ENCODE measurements around the gene SLC7A9. TPM values are rescaled to one million over a fixed set of nuclear protein-coding genes. Genes with fewer than 3 reads are reported as not detected.
"Not testable (repeated sequence)": the region's sequence is repeated elsewhere in the genome, so short reads cannot be mapped to it uniquely, and the experiment has no call there.

The SLC7A9 gene
- polyA plus RNA-seq, 10 donors: 0.12 to 0.72 (median 0.60) TPM

DNA sequence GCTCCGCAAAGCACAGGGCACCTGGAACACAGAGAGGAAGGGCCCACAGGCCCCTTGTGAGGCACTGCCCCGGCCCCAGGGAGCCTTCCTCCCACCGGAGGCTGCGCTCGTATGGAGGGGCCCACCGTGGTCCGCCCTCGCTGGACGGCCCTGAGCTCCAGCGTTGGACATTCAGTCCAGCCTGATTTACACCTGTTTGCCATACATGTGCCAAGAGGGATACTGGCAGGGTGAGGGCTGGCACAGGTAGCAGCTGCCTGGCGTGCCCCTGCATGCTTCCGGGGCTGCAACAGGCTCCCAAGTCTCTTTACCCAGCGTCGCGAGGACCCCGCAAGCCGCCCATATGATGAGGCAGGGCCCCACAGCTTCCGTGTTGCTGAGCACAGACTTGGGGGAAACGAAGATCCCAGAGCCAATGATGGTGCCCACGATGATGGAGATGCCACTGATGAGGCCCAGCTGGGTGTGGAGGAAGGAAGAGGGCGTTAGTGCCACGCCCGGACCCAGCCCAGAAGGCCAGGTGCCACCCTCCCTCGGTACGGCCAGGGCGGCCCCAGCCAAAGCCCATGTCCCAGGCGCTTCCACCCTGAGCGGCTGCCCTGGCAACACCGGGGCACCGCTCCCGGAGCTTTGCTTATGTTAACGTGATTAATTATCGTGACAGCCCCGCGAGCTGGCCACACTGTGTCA, 5.1 kb downstream of the SLC7A9 start:
- no peak for DNase-seq

DNA sequence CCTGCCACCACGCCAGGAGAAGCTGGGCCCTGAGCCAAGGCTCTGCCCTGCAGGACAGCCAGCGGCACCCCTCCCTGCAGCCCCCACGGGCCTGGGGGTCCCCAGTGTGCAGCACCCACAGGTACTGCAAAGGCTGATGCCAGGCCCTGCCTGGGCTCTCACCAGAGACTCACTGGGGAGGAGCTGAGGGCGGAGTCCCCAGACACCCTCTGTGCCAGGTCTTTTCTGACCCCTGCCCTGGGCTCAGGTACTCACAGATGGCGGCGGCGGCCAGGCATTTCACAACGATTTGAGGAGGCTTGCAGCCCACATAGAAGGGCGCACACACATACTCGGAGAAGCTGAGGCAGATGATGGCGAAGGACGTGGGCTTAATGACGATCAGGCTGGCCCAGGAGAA, 5.7 kb downstream of the SLC7A9 start:
- no peak for DNase-seq

DNA sequence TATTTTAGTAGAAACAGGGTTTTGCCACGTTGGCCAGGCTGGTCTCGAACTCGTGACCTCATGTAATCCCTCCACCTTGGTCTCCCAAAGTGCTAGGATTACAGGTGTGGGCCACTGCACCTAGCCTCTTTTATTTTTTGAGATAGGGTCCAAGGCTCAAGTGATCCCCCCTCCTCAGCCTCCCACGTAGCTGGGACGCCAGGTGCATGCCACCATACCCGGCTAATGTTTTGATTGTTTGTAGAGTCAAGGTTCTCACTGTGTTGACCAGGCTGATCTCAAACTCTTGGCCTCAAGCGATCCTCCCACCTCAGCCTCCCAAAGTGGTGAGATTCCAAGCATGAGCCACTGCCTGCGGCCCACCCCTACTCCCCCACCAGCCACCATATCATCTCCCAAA, 6.3 kb downstream of the SLC7A9 start:
- no peak for DNase-seq

DNA sequence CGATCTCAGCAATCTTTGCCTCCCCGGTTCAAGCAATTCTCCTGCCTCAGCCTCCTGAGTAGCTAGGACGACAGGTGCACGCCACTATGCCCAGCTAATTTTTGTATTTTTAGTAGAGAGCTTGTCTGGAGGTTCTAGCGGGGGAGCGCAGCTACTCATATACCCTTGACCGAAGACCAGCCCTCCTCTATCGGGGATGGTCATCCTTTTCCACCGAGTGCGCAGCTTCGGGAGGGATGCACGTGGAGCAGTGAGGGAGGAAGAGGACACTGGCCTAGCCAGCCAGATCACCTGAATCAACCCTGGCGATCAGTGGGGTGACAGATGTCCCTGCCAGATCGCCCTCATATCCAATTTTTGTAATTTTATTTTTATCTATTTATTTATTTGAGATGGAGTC, 6.8 kb downstream of the SLC7A9 start:
- DNase-seq: no peak

DNA sequence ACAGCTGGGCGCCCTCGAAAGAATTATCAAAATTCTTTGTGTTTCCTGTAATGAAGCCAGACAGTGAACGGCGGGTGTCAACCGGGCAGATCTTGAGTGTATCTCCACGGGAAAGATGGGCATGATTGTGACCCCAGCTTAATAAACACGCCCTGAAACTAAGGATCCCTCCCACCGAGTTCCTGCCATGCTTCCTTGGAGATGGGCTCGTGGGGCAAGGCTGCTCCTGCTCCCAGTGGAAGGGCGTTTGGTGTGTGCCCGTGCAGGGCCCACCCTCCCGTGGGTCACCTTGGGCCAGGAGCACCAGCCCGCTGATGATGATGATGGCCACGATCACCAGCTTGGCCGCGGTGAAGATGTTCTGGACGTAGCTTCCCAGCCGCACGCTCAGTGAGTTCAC, 7.4 kb downstream of the SLC7A9 start:
- DNase-seq: no peak

DNA sequence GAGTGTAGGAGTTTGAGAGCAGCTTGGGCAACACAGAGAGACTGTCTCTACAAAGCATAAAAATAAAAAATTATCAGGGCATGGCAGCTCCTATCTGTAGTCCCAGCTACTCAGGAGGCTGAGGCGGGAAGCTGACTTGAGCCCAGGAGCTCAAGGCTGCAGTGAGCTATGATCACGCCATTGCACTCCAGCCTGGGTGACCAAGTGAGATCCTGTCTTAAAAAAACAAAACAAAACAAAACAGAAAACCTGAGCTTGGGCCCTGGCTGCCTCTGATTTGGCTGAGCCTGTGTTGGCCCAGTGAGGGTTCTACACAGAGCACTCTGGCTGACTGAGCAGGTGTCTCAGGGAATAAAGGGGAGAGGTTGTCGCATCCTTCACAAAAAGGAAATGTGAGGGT, 8.0 kb downstream of the SLC7A9 start:
- DNase-seq: no peak

DNA sequence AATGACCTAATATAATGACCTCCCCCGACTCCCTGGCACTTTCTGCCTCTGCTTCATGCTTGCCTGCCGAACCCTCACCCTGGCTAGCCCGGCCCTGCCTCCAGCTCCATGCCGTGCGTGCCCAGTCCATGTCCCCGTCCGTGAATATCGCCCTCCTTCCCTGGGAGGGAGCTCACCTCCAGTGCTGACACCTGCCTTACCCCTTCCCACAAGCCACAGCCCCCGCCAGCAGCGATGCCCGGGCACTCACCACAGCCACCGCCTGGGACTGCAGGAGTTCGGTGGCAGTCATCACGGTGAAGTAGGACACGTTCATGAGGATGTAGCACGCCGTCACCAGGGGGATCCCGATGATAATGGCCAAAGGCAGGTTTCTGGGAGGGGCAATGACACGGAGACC, 10.0 kb downstream of the SLC7A9 start:
- DNase-seq: no peak

DNA sequence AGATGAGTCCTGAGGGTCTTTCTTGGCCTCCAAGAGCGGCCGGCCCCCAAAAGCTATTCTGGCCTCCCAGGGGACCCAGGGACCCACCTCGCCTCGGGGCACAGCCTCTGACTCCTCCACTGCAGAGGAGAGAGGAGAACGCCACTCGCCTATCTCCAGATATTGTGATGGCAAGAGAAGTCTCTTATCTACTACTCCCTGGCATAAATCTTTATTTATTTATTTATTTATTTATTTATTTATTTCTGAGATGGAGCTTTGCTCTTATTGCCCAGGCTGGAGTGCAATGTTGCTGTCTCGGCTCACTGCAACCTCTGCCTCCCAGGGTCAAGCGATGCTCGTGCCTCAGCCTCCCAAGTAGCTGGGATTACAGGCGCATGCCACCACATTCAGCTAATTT, 11.0 kb downstream of the SLC7A9 start:
- no peak for DNase-seq

DNA sequence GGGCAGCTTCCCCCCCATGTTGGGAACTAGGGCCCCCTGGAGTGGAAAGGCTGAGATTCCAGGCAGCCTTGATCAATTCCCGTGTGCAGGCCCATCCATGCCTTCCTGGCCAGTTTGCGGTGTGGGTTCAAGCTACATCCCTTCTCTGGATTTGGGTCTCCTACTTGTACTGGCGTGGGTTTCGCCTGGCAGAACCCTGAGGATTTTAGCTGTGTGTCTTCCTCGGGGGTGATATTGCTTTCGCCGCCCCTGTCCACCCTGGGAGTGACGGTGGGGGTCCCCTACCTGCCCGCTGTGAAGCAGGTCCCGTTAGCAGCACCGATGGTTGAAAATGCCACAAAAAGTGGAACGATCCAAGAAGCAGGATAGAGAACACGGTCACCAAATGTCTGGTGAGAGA, 11.4 kb downstream of the SLC7A9 start:
- DNase-seq: no peak

DNA sequence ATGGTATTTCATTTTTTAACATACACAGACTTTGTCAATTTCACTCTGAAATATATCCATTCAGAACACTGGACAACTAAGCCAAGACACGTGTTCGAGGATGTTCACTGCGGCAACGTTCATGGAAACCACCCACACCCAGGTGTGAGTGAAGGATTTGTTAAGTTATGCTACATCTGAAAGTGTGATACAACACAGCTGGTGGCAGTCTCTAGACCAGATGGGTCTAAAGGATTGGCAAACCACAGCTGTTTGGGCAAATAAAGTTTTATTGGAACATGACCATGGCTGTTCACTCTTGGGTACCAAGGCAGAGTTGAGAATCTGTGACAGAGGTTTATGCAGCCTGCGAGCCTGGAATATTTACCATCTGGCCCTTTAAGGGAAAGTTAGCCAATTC, 12.0 kb downstream of the SLC7A9 start:
- no peak for DNase-seq

DNA sequence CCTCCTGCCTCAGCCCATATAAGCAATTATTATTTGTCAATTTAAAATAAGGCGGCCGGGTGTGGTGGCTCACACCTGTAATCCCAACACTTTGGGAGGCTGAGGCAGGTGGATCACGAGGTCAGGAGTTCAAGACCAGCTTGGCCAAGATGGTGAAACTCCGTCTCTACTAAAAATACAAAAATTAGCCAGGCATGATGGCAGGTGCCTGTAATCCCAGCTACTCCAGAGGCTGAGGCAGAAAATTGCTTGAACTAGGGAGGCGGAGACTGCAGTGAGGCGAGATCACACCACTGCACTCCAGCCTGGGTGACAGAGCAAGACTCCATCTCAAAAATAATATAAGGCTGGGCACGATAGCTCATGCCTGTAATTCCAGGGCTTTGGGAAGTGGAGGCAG, 12.7 kb downstream of the SLC7A9 start:
- DNase-seq: not testable (repeated sequence)

DNA sequence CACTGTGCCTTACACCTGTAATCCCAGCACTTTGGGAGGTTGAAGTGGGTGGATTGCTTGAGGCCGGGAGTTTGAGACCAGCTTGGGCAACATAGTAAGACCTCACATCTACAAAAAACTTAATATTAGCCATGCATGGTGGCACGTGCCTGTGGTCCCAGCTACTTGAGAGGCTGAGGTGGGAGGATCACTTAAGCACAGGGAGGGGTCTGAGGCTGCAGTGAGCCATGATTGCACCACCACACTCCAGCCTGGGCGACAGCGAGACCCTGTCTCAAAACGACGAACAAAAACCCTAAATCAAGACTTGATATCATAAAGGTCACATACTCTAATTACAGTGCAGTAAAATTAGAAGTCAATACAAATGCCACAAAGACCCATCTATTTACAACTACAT, 17.4 kb downstream of the SLC7A9 start:
- DNase-seq: no peak

DNA sequence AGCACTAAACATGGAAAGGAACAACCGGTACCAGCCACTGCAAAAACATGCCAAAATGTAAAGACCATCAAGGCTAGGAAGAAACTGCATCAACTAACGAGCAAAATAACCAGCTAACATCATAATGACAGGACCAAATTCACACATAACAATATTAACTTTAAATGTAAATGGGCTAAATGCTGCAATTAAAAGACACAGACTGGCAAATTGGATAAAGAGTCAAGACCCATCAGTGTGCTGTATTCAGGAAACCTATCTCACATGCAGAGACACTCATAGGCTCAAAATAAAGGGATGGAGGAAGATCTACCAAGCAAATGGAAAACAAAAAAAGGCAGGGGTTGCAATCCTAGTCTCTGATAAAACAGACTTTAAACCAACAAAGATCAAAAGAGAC, 21.5 kb downstream of the SLC7A9 start:
- not testable (repeated sequence) for DNase-seq

DNA sequence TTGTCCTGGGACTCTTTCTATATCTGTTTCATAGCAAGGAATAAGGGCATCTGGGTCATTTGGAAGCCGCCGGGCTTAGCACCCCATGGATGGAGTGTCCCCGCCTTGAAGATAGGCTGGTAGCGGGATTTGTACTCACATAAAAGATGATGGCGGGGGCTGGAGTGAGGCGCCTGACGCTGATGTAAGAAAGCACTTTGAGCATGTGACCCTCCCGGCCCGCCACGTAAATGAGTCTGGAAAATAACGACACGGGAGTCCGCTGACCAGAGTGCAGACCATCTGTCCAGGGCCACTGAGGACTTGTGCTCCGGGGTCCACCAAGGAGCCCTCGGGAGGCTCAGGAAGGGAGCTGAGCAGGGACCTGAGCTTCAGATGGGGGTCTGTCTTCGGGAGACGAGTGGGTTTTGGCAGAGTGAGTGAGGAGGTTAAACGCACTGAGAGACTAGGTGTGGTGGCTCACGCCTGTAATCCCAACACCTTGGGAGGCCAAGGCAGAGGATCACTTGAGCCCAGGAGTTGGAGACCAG, 25.8 kb downstream of the SLC7A9 start:
- no peak for DNase-seq

DNA sequence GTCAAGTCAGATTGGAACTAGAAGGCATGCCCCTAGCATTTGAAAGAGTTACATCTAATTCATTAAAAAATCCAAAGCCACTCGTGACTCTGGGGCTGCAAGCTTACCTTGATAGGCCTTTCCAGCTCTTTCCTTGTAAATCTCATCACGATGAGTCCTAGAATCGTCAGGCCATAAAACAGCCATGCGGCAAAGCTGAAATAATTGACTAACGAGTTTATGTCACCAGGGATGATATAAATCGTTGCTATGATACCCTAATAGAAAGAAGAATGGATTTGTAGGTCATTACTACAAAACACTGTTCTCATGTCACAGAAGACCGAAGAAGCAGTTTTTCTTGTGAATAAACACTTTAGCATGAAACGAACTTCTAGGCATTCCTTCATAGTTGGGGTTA, 27.5 kb downstream of the SLC7A9 start:
- no peak for DNase-seq

DNA sequence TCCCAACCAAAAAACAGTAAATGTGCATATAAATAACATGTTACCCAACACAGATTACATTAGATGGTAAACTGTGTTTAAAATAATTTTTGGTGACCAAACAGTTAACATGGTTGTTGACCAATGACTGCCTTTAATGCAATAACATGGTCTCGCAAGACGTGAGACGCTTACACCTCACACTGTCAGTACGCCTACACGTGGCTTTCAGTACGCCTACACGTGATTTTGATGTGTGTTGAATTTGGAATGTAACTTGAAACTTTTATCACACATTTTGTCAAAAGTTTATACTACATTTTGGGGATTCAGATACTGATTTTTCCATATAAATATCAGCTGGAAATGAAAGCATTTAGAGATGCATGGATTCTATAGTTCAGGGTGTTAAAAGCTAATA, 32.0 kb downstream of the SLC7A9 start:
- DNase-seq: no peak

DNA sequence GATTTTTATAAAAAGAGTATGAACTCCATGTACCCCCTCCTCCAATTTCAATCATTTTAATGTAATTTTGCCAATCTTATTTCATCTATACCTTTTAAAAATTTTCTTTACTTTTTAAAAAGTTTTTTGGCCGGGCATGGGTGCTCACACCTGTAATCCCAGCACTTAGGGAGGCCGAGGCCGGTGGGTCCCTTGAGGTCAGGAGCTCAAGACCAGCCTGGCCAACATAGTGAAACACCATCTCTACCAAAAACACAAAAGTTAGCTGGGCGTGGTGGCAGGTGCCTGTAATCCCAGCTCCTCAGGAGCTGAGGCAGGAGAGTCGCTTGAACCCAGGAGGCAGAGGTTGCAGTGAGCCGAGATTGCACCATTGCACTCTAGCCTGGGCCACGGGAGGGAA, 36.2 kb downstream of the SLC7A9 start:
- not testable (repeated sequence) for DNase-seq

DNA sequence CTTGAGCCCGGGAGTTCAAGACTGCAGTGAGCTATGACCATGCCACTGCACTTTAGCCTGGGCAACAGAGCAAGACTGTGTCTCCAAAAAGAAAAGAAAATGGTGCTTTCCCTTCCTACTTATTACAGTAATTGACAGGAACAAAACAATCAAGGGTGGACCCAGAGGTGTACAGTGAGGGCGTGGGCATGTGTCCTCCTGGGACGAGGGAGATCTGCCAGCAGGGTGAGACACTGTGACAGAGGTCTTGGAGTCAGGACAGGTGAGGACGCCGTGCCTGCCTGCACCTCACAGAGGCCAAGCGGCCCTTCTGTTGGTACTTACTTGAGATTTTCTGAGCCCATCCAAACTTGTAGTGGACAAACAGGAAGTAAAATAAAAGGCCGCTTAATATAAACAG, 36.7 kb downstream of the SLC7A9 start:
- DNase-seq: not testable (repeated sequence)

DNA sequence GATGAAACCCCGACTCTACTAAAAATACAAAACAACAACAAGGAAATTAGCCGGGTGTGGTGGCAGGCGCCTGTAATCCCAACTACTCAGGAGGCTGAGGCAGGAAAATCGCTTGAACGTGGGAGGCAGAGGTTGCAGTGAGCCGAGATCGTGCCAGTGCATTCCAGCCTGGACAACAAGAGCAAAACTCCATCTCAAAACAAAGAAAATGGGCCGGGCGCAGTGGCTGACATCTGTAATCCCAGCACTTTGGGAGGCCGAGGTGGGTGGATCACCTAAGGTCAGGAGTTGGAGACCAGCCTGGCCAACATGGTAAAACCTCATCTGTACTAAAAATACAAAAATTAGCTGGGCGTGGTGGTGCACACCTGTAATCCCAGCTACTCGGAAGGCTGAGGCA, 37.5 kb downstream of the SLC7A9 start:
- not testable (repeated sequence) for DNase-seq

DNA sequence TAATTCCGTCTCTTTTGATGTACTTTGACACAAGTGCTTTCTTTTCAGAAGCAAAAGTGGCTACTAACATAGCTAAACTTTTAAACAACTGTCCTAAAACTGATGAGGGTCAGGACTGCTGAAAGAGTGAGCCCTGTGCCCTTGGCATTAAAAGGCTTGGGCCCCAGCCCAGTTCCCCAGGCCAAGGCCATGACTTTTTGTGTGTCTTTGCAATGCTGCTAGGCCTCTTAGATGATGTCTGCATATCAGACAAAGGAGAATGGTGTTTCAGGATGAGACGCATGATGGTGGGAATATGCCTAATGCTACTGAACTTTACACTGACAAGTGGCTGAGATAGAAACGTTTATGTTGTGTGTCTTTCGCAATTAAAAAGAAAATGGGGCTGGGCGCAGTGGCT, 38.0 kb downstream of the SLC7A9 start:
- no peak for DNase-seq

DNA sequence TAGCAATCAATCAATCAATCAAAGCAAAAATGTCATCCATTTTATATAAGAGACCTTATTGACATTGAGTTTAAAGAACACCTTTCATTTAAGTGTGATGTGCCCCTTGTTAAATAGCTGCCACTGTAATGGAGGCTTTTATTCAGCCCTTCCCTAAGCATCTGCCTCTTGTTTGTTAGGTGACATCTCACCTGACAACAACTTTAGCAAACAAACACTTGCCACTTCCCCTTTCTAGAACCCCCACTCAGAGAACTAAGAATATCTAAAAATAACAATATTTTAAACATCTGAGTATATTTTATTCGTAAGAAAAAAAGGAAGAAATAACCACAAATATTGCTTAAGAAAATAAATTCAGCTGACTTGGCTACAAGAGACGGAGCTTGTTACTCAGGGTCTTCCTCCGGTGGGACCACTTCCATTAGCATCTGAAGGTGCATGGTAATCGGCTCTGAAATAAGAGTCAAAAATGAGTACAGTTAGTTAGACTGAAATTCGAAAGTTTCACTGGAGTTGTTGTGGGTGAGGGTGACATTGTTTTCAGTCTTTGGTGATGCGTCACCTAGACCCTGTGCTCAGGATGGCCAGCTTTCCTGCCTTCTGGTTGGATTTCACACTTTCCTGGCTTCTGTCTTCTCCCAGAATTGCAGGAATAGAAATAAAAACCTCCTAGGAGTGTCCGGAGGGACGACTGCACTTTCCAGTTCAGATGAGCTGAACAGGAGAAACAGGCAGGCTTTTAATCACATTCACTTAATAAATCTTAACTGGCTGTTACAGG, 39.1 kb downstream of the SLC7A9 start:
- DNase-seq: peak in 1 of 3 donors; percentile 31

DNA sequence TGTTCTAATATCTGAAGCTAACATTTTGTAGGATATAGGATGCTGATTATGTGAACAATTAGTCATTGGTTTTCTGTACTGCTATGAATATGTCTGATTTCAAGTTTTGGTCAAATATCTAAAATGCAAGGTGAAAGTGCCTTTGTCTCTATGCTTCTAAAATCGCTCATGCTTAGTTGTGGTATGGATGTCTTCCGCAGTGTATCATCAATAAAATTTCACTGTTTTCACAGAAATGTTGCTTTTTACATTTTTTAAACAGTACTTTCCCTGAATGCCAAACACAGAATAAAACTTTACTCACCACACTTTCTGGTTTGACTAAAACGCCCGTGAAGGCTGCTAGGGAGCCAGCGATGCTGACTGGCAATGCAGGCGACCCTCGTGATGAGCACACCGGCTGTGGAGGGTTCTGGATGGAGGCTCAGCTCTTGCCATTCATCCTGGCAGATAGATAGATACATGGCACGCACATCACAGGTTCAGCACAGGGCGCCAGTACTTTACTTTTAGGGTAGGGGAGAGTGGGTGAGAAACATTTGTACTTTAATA, 40.1 kb downstream of the SLC7A9 start:
- DNase-seq: no peak
